ENCODE results near the gene HDDC2. TPM values are rescaled to one million over a fixed set of nuclear protein-coding genes. Genes with fewer than 3 reads are reported as not detected.

Gene HDDC2
- total and polyA plus RNA-seq, 9 of the 15 experiments (the other 6 are each of a cell fraction or from before 2014, with no cell fraction given), result 194 to 632 (median 294) TPM

DNA sequence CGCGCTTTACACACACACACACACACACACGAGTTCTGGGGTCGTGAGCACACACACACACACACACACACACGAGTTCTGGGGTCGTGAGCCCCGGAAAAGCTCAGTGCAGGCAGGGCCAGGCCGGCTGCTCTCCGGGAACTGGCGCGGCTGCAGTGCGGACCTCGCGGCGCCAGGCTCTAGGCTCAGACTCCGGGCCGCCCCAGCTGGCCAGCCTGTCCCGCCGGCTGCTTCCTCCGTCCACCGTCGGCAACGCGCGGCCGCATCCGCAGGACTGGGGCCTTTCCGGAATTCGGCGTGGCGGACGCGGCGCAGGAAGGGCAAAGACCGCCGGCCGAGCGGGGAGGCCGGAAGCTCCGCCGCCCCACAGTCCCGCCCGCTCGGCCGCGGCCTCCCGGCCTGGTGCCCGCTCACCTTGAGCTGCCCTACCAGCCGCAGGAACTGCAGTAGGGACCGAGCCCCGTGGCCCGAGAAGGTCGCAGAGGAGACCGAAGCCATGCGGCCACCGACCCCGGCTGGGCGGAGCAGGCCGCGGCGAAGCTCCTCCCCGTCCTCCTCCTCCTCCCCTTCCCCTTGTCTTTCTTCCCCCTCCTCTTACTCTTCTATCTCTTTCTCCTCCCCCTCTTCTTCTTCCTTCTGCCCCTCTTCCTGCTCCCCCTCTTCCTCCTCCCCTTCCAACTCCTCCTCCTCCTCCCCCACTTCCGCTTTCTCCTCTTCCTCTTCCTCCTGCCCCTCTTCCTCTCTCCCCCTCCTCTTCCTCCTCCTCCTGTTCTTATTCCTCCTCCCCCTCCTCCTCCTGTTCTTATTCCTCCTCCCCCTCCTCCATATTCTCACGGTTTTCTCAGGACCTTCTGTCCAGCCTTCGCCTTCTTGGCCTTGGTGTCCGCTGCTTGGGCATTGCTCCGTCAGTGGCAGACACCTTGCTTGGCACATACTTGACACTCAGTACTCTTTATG is at the start of gene HDDC2 (continued):
- TF ChIP-seq FOXK2 (conservative IDR thresholded peaks at IDR 0.05 in 1 of 2, IDR thresholded peaks at IDR 0.05 in 1 of 2; ENCODE audit: low read depth in 2 of 2), result peak; percentile 38 to 71; a peak in 3 of 4 replicates
- TF ChIP-seq ARID3B (CRISPR knock-in tag; IDR thresholded peaks at IDR 0.05; ENCODE audit: borderline replicate concordance), result no peak
- peak; percentile 10 to 85; a peak in 2 of 4 replicates for TF ChIP-seq TEAD1 (CRISPR knock-in tag; IDR thresholded peaks at IDR 0.05)
- no peak for TF ChIP-seq TARDBP (IDR thresholded peaks at IDR 0.05)
- no peak for TF ChIP-seq SMAD2 (IDR thresholded peaks at IDR 0.05; ENCODE audit: low read depth, low read length)
- TF ChIP-seq NR3C1 (CRISPR knock-in tag; IDR thresholded peaks at IDR 0.05), result peak; percentile 91
- 0 out of 2 replicates have a peak, but pooled peaks have one; percentile 10 for TF ChIP-seq ZNF766 (CRISPR knock-in tag; conservative IDR thresholded peaks at IDR 0.05)
- TF ChIP-seq ZNF24 (IDR thresholded peaks at IDR 0.05), result peak; percentile 48; the same call in 1 of the 2 replicates
- TF ChIP-seq SNIP1 (IDR thresholded peaks at IDR 0.05; ENCODE audit: low read depth), result peak; percentile 58; the same call in 1 of the 2 replicates
- peak; percentile 89 for TF ChIP-seq AFF4 (CRISPR knock-in tag; IDR thresholded peaks at IDR 0.05)
- peak; percentile 66 for TF ChIP-seq ELF1 (tag; IDR thresholded peaks at IDR 0.05)
- peak; percentile 84 for TF ChIP-seq CCNT2 (IDR thresholded peaks at IDR 0.05; ENCODE audit: borderline replicate concordance, extremely low read depth, insufficient read length, low read depth, low read length)
- TF ChIP-seq FOXM1 (IDR thresholded peaks at IDR 0.05; ENCODE audit: low read depth), result 0 out of 2 replicates have a peak, but pooled peaks have one; percentile 30
- peak; percentile 94 for TF ChIP-seq FOXM1 (CRISPR knock-in tag; IDR thresholded peaks at IDR 0.05; ENCODE audit: low read depth)
- peak in 1 of 2 experiments; percentile 38; a peak in 1 of 4 replicates for TF ChIP-seq KDM4B (IDR thresholded peaks at IDR 0.05; ENCODE audit: borderline replicate concordance in 2 of 2, low read depth in 1 of 2)
- TF ChIP-seq SOX6 (IDR thresholded peaks at IDR 0.05), result peak; percentile 42; the same call in 1 of the 2 replicates
- TF ChIP-seq, protein P1, sequence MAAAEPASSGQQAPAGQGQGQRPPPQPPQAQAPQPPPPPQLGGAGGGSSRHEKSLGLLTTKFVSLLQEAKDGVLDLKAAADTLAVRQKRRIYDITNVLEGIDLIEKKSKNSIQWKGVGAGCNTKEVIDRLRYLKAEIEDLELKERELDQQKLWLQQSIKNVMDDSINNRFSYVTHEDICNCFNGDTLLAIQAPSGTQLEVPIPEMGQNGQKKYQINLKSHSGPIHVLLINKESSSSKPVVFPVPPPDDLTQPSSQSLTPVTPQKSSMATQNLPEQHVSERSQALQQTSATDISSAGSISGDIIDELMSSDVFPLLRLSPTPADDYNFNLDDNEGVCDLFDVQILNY (CRISPR knock-in tag; IDR thresholded peaks at IDR 0.05), result no peak
- peak; percentile 94; the same call in 1 of the 2 replicates for TF ChIP-seq THRAP3 (IDR thresholded peaks at IDR 0.05; ENCODE audit: borderline replicate concordance)
- TF ChIP-seq PCBP1 (IDR thresholded peaks at IDR 0.05; ENCODE audit: low read depth, low read length, poor library complexity, severe bottlenecking), result peak; percentile 94
- peak; percentile 100 for TF ChIP-seq ZNF263 (CRISPR knock-in tag; IDR thresholded peaks at IDR 0.05; ENCODE audit: borderline replicate concordance)
